NCI-H1930 (cell line): ENCODE measurements around the gene IFT122.

Experiments used
- DNase-seq, 2 experiments: peaks; one replicate each; lab custom pipeline; 2025; lab: John Stamatoyannopoulos, UW

Gene IFT122

GRCh38 chr3:129558772-129559564 is 118.9 kb downstream of the IFT122 start:
- DNase-seq: no peak

- no peak for DNase-seq
Measured at GRCh38 chr3:129559565-129560079, 119.6 kb downstream of the IFT122 start.

GRCh38 chr3:129560269-129560787 is 120.3 kb downstream of the IFT122 start:
- no peak for DNase-seq

GRCh38 chr3:129560911-129561594 is 121.0 kb downstream of the IFT122 start:
- no peak for DNase-seq

- no peak for DNase-seq
Measured at GRCh38 chr3:129561619-129562248, 121.7 kb downstream of the IFT122 start.

GRCh38 chr3:129562803-129563202 is 122.8 kb downstream of the IFT122 start:
- DNase-seq: no peak

GRCh38 chr3:129563332-129563731 is 123.3 kb downstream of the IFT122 start:
- DNase-seq: no peak

GRCh38 chr3:129563850-129564535 is 124.0 kb downstream of the IFT122 start:
- DNase-seq: no peak

GRCh38 chr3:129564981-129565644 is 125.1 kb downstream of the IFT122 start:
- no peak for DNase-seq

- DNase-seq: no peak
Measured at GRCh38 chr3:129565902-129566301, 125.9 kb downstream of the IFT122 start.

- DNase-seq: no peak
Measured at GRCh38 chr3:129567176-129567705, 127.2 kb downstream of the IFT122 start.

- DNase-seq: no peak
Measured at GRCh38 chr3:129567939-129568338, 127.9 kb downstream of the IFT122 start.

- no peak for DNase-seq
Measured at GRCh38 chr3:129569856-129570255, 129.8 kb downstream of the IFT122 start.
